ENCODE results near the gene FAAP20. TPM values are rescaled to one million over a fixed set of nuclear protein-coding genes. Genes with fewer than 3 reads are reported as not detected.

The FAAP20 gene
- total and polyA plus RNA-seq, 2 of the 8 experiments (the other 6 are each of a cell fraction or from before 2014, with no cell fraction given), result 58.4 to 99.8 TPM

GRCh38 chr1:2168535-2168934 is 26.0 kb downstream of the FAAP20 start:
- Histone ChIP-seq H3K18ac (ENCODE audit: extremely low read depth, low read length) (no peak overlapping the region), H3K23me2 (ENCODE audit: low read depth, low read length) (no peaks in the 10 kb centered on the region), H3K4me3 (ENCODE audit: extremely low read depth in 1 of 4, insufficient read depth in 2 of 4, low read depth in 3 of 4, low read length in 4 of 4) (no peak overlapping the region), H2BK12ac (ENCODE audit: low read depth, low read length) (no peak overlapping the region), H2BK5ac (ENCODE audit: low read depth, low read length) (no peak overlapping the region), H3K9me3 (ENCODE audit: insufficient read depth in 2 of 2, low read depth in 1 of 2, low read length in 1 of 2) (no peaks in the 10 kb centered on the region), H2AK5ac (ENCODE audit: low read depth, low read length) (no peak overlapping the region), H3K79me1 (ENCODE audit: low read depth, low read length) (no peaks in the 10 kb centered on the region; the same call in none of the 2 replicates), H3K4ac (replicated peaks; ENCODE audit: insufficient read length, low read depth, low read length) (no peak overlapping the region), H2AFZ (ENCODE audit: low read length) (no peak overlapping the region), H3K27ac (ENCODE audit: low read depth, low read length) (no peak overlapping the region), H3K27me3 (replicated peaks in 1 of 4; ENCODE audit: control insufficient read depth in 3 of 4, extremely low read depth in 1 of 4, insufficient read depth in 3 of 4, low read length in 3 of 4) (no peaks in the 10 kb centered on the region), H2BK15ac (ENCODE audit: low read length) (no peak overlapping the region), H3K14ac (ENCODE audit: insufficient read length) (no peak overlapping the region), H4K5ac (ENCODE audit: insufficient read length, low read depth, low read length) (no peak overlapping the region), H2BK120ac (replicated peaks; ENCODE audit: low read depth, low read length) (no peak overlapping the region), H3K79me2 (ENCODE audit: control insufficient read depth in 1 of 2, insufficient read depth in 2 of 2, low read length in 2 of 2) (no peaks in the 10 kb centered on the region; a peak in 1 of 4 replicates), H3K56ac (replicated peaks; ENCODE audit: insufficient read length, low read depth, low read length) (no peak overlapping the region), H3K4me2 (ENCODE audit: insufficient read depth in 1 of 2, low read depth in 2 of 2, low read length in 2 of 2) (no peak overlapping the region), H2BK20ac (ENCODE audit: low read length) (no peak overlapping the region), H4K20me1 (replicated peaks in 1 of 2; ENCODE audit: control insufficient read depth in 1 of 2, insufficient read depth in 2 of 2, low read length in 2 of 2) (peaks cover 0 to 6% of the 10 kb centered on the region in 2 experiments), H3K23ac (ENCODE audit: insufficient read length) (no peak overlapping the region), H3K36me3 (ENCODE audit: control insufficient read depth in 2 of 4, insufficient read depth in 4 of 4, low read length in 3 of 4) (peaks cover 0 to 6% (median under 1%) of the 10 kb centered on the region in 4 experiments; a peak in 3 of 8 replicates), H4K8ac (ENCODE audit: extremely low read depth, insufficient read depth, low read length) (no peak overlapping the region), H3K9ac (replicated peaks in 1 of 4; ENCODE audit: extremely low read depth in 1 of 4, low read depth in 3 of 4, low read length in 3 of 4) (no peak overlapping the region), H4K91ac (replicated peaks; ENCODE audit: insufficient read length, low read length) (no peak overlapping the region), H3K4me1 (replicated peaks in 1 of 4; ENCODE audit: control insufficient read depth in 3 of 4, insufficient read depth in 4 of 4, low read length in 3 of 4) (peaks cover 0 to 3% (median 0%) of the 10 kb centered on the region in 4 experiments; a peak in 2 of 7 replicates)
- FAIRE-seq, result no peak
- ChIA-PET CTCF (ENCODE audit: partially characterized antibody) (interaction anchor here (0.7 kb wide), 2 partner anchors 9 to 272 kb away, joined by 3 read pairs; no protein-coding TSS in a partner anchor), POLR2A (ENCODE audit: partially characterized antibody) (no interaction called here)
- no peak for DNase-seq (ENCODE audit: low read depth in 1 of 2, low spot score in 2 of 2)
- 82% methylated on average over 12 of the region's 12 CpGs; no CpG with 5 or more reads in 1 of the 2 experiments for WGBS, 2 experiments (ENCODE audit: extremely low coverage in 1 of 2, insufficient coverage in 1 of 2, insufficient read length in 1 of 2, insufficient replicate concordance in 2 of 2, low coverage in 1 of 2, low lambda C conversion rate in 2 of 2, missing lambda C conversion rate in 1 of 2)
- TF ChIP-seq SP4 (IDR thresholded peaks at IDR 0.05; ENCODE audit: low read length), result no peak
- TF ChIP-seq, protein P1, sequence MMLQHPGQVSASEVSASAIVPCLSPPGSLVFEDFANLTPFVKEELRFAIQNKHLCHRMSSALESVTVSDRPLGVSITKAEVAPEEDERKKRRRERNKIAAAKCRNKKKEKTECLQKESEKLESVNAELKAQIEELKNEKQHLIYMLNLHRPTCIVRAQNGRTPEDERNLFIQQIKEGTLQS (IDR thresholded peaks at IDR 0.05; ENCODE audit: insufficient read depth, low read depth, low read length), result no peak
- TF ChIP-seq, protein P2, sequence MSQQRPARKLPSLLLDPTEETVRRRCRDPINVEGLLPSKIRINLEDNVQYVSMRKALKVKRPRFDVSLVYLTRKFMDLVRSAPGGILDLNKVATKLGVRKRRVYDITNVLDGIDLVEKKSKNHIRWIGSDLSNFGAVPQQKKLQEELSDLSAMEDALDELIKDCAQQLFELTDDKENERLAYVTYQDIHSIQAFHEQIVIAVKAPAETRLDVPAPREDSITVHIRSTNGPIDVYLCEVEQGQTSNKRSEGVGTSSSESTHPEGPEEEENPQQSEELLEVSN (IDR thresholded peaks at IDR 0.05), result no peak
- no peak for TF ChIP-seq TEAD4 (IDR thresholded peaks at IDR 0.05; ENCODE audit: low read depth, low read length)
- no peak for TF ChIP-seq SP2 (IDR thresholded peaks at IDR 0.05; ENCODE audit: low read length)
- TF ChIP-seq POU5F1 (IDR thresholded peaks at IDR 0.05; ENCODE audit: low read depth, low read length), result no peak
- no peak for TF ChIP-seq YY1 (IDR thresholded peaks at IDR 0.05; ENCODE audit: low read depth, low read length)
- no peak for TF ChIP-seq SUZ12 (IDR thresholded peaks at IDR 0.05; ENCODE audit: low read length)
- no peak for TF ChIP-seq SAP30 (IDR thresholded peaks at IDR 0.05; ENCODE audit: insufficient read depth, insufficient replicate concordance, low read length)
- no peak for TF ChIP-seq CTBP2 (IDR thresholded peaks at IDR 0.05; ENCODE audit: borderline replicate concordance, insufficient read depth, insufficient read length, low read length)
- no peak for TF ChIP-seq CBX8 (IDR thresholded peaks at IDR 0.05; ENCODE audit: borderline replicate concordance, low read depth, low read length)
- TF ChIP-seq BACH1 (IDR thresholded peaks at IDR 0.05; ENCODE audit: low read length), result no peak
- TF ChIP-seq TBP (IDR thresholded peaks at IDR 0.05; ENCODE audit: low read depth, low read length), result no peak
- no peak for TF ChIP-seq CBX5 (IDR thresholded peaks at IDR 0.05; ENCODE audit: low read depth, low read length)

Measured in H1 (cell line).